Activated T-helper 2 cell treated with anti-CD3 and anti-CD28 coated beads, Interferon-gamma antibody, Interleukin-2, Interleukin-4, amounts not matched to agents 10 μg/mL and 5 μg/mL and 100 μg/mL, durations not matched to agents 14 hours and 24 hours and 36 hours (primary cell): Measurements from ENCODE around the gene RTBDN. TPM values are rescaled to one million over a fixed set of nuclear protein-coding genes. Genes with fewer than 3 reads are reported as not detected.
A peak's percentile ranks its signal among the peaks of the same experiment; 100 is the strongest.
"Not testable (repeated sequence)": the region's sequence is repeated elsewhere in the genome, so short reads cannot be mapped to it uniquely, and the experiment has no call there.

Source experiments
- DNase-seq: peaks from one replicate; pipeline ENCODE4 v3.0.0; 2021; ENCODE audit warnings: low spot score
- H3K27ac Mint-ChIP-seq: one replicate; pipeline ENCODE4 v1.8.0; 2021; ENCODE audit warnings: mixed read lengths
- H3K27me3 Mint-ChIP-seq: one replicate; pipeline ENCODE4 v1.8.0; 2021; ENCODE audit warnings: low read depth, mixed read lengths
- H3K36me3 Mint-ChIP-seq: one replicate; pipeline ENCODE4 v1.8.0; 2021; ENCODE audit warnings: low read depth, mixed read lengths
- H3K4me1 Mint-ChIP-seq: one replicate; pipeline ENCODE4 v1.8.0; 2021; ENCODE audit warnings: low read depth, mixed read lengths
- H3K4me3 Mint-ChIP-seq: one replicate; pipeline ENCODE4 v1.8.0; 2021; ENCODE audit warnings: low read depth, mild to moderate bottlenecking, moderate library complexity, mixed read lengths
- H3K9me3 Mint-ChIP-seq: one replicate; pipeline ENCODE4 v1.8.0; 2021; ENCODE audit warnings: mixed read lengths
- intact Hi-C: fragments of 100-400 bp; cut with micrococcal nuclease; formaldehyde crosslinking; loops from one replicate; pipeline ENCODE4 v1.15.1; 2023
- total RNA-seq: library from RNA; stranded (reverse); gene quantifications from 2 replicates; pipeline ENCODE4 v1.2.3, GENCODE V29; 2022

Gene RTBDN
- total RNA-seq, 1 donor from 2014 or later: not detected

DNA sequence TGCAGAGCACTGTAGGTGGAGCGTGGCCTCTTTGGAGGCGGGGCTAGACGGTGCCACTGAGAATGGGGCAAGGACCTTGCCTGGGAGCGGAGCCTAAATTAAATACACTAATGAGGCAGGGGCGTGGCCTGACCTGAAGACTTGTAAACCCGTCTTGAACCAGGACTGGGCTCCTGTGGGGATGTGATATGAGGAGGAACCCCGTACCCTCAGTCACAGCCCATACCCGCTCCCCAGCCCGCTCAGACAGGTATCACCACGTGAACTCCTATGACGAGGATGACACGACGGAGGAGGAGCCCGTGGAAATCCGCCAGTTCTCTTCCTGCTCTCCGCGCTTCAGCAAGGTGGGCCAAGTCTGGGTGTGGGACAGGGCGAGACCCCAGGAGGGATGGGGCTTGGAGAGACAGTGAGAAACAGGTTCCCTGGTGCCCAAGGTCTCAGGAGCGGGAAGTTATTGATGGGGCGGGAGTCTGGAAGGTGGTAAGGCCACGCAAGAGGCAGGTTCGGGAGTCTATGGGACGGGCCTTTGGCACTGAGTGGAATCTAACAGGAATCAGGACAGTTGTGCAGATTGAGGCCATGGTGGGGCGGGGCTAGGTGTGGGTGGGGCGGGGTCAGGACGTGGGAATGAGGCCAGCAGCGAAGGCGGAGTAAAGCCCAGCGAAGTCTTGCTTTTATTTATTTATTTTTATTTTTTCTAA lies 32.2 kb upstream of the RTBDN start:
- H3K9me3 Mint-ChIP-seq: no peaks in the 10 kb centered on the region
- H3K36me3 Mint-ChIP-seq: no peaks in the 10 kb centered on the region
- H3K27me3 Mint-ChIP-seq: no peaks in the 10 kb centered on the region
- DNase-seq: no peak
- peaks cover 9% of the 10 kb centered on the region for H3K4me1 Mint-ChIP-seq
- H3K27ac Mint-ChIP-seq: no peak overlapping the region
- intact Hi-C loops: no loop called here
- peak overlapping the region; percentile 24 for H3K4me3 Mint-ChIP-seq

DNA sequence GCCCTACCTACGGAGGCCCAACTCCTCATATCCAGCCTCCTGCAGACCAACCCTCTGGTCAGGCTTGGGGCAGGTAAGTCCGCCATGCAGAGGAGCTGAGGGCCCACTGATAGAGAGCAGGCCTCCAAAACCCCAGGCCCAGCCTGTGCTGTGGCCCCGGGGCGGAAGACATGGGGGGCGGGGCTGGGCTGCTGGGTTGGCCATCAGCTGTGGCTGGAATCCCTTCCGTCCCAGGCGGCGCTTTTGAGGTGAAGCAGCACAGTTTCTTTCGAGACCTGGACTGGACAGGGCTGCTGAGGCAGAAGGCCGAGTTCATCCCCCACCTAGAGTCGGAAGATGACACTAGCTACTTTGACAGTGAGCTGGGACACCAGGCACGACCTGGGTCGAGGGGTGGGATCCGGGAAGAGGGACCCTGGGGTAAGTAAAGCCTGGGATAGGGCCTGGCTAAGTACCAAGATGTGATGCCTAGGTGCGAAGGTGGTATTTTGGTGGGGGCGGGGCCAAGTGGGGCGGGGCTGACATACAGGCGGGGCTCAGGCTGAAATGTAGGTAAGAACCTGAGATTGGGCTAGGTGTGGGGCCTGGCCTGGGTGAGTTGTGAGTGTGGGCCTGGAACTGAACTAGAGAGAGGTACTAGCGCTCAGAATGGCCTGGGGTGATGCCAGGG lies 31.5 kb upstream of the RTBDN start:
- no peaks in the 10 kb centered on the region for H3K9me3 Mint-ChIP-seq
- no peak overlapping the region for H3K27ac Mint-ChIP-seq
- H3K4me1 Mint-ChIP-seq: peaks cover 9% of the 10 kb centered on the region
- H3K4me3 Mint-ChIP-seq: peak overlapping the region; percentile 24
- no peaks in the 10 kb centered on the region for H3K36me3 Mint-ChIP-seq
- H3K27me3 Mint-ChIP-seq: no peaks in the 10 kb centered on the region
- intact Hi-C loops: no loop called here
- DNase-seq: no peak

DNA sequence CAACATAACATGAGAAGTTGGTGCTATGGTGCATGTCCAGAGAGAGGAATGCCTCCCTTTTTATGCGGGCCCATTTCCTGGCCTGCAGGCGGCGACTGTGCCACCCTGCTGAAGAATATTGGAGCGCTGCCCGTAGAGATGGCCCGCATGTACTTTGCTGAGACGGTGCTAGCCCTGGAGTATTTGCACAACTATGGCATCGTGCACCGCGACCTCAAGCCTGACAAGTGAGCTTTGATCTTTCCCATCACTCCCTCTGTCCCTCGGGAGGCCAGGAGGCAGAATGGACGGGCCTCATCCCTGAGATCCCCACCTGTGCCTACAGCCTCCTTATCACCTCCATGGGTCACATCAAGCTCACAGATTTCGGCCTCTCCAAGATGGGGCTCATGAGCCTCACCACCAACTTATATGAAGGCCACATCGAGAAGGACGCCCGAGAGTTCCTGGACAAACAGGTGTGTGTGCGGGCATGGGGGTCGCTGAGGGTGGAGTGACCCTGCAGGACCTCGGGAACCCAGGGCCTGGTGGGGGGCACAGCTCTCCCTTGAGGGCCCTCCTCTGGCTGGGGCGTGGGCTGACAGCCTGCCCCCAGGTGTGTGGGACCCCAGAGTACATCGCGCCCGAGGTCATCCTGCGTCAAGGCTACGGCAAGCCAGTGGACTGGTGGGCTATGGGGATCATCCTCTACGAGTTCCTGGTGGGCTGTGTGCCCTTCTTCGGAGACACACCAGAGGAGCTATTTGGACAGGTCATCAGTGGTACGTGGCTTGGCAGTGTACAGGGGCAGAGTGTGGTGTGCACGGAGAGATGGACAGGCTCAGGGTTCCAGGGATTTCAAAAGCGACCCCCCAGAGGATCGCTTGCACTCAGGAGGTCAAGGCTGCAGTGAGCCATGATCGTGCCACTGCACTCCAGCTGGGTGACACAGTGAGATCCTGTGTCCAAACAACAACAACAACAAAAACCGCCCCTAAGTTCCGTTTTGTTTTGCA lies 30.6 kb upstream of the RTBDN start:
- H3K9me3 Mint-ChIP-seq: no peaks in the 10 kb centered on the region
- H3K4me3 Mint-ChIP-seq: no peak overlapping the region
- intact Hi-C loops: no loop called here

DNA sequence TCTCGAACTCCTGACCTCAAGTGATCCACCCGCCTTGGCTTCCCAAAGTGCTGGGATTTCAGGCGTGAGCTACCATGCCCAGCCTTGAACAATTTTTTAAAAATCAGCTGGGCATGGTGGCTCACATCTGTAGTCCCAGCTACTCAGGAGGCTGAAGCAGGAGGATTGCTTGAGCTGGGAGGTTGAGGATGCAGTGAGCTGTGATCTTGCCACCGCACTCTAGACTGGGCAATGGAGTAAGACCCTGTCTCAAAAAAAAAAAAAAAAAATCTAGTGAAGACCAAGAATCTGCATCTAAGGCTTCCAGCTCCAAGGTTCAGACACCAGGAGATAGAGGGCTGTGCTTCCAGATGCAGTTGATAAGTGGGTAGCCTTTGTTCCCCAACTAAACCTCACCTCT lies 29.8 kb upstream of the RTBDN start:
- no peaks in the 10 kb centered on the region for H3K9me3 Mint-ChIP-seq
- DNase-seq: no peak
- no peak overlapping the region for H3K27ac Mint-ChIP-seq
- H3K4me1 Mint-ChIP-seq: peaks cover 9% of the 10 kb centered on the region
- H3K4me3 Mint-ChIP-seq: no peak overlapping the region
- intact Hi-C loops: no loop called here
- H3K27me3 Mint-ChIP-seq: no peaks in the 10 kb centered on the region
- no peaks in the 10 kb centered on the region for H3K36me3 Mint-ChIP-seq

More for the DNA sequence above, 30.6 kb upstream of the RTBDN start:
- DNase-seq: no peak
- Mint-ChIP-seq H3K27ac (no peak overlapping the region), H3K4me1 (peaks cover 9% of the 10 kb centered on the region), H3K27me3 (no peaks in the 10 kb centered on the region), H3K36me3 (no peaks in the 10 kb centered on the region)

DNA sequence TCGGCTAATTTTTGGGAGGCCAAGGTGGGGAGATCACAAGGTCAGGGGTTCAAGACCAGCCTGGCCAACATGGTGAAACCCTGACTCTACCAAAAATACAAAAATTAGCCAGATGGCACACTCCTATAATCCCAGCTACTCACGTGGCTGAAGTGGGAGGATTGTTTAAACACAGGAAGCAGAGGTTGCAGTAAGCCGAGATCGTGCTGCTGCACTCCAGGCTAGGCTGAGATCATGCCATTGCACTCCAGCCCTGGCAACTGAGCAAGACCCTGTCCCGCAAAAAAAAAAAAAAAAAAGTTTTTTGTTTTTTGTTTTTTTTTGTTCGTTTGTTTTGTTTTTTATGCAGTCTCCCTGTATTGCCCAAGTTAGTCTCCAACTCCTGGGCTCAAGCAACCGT lies 25.2 kb upstream of the RTBDN start:
- H3K4me1 Mint-ChIP-seq: no peaks in the 10 kb centered on the region
- no peaks in the 10 kb centered on the region for H3K36me3 Mint-ChIP-seq
- no peak for DNase-seq
- H3K27me3 Mint-ChIP-seq: no peaks in the 10 kb centered on the region
- H3K27ac Mint-ChIP-seq: no peak overlapping the region
- intact Hi-C loops: no loop called here
- H3K4me3 Mint-ChIP-seq: no peak overlapping the region
- no peaks in the 10 kb centered on the region for H3K9me3 Mint-ChIP-seq

DNA sequence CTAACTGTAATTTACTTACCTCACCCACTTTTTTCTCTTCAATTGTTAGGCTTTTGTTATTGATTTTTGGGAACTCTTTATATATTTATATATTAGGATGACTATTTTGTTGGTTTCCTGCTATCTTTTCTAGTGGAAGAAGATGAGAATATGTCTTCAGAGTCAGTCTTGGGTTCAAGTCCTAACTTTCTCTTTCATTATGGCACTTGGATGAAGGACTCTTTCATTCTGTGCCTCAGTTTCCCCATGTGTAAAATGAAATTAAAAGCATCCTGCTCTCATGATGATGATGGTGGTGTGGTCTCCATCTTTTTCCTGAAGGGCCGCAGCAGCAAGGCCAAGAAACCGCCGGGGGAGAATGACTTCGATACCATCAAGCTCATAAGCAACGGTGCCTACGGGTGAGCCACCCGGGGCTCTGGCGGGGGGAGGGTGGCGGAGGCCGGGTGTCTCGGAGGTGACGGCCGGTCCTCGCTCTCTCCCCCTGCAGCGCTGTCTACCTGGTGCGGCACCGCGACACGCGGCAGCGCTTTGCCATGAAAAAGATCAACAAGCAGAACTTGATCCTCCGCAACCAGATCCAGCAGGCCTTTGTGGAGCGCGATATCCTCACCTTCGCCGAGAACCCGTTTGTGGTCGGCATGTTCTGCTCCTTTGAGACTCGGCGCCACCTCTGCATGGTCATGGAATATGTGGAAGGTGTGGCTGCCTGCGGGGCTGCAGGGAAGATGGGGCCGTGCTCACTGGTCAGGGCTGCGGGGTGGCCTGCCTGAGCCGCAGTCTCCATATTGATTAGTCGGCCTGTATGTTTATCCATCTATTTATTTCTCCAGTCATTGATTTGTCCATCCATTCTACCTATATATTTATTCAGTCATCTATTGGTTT lies 23.9 kb upstream of the RTBDN start:
- H3K27me3 Mint-ChIP-seq: no peaks in the 10 kb centered on the region
- H3K4me1 Mint-ChIP-seq: no peaks in the 10 kb centered on the region
- no peak overlapping the region for H3K4me3 Mint-ChIP-seq
- no peaks in the 10 kb centered on the region for H3K36me3 Mint-ChIP-seq
- H3K9me3 Mint-ChIP-seq: no peaks in the 10 kb centered on the region
- no peak overlapping the region for H3K27ac Mint-ChIP-seq
- intact Hi-C loops: no loop called here
- DNase-seq: no peak

DNA sequence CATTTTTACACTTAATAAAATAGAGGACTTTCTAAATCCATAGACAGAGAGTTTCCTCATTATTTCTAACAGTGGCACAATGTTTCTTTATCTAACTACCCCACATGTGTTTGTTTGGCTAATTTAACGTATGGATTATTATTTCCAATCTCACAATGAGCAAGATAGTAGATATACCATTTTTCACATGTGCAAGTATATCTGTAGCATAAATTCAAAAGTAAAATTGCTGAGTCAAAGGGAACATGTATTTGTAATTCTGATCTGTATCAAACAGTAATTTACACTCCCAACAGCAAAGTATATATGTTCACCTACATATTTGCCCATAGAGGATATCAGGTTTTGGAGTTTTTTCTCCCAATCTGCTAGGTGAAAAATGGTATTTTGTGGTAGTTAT lies 22.3 kb upstream of the RTBDN start:
- Mint-ChIP-seq H3K27me3 (no peaks in the 10 kb centered on the region), H3K36me3 (no peaks in the 10 kb centered on the region), H3K4me3 (no peak overlapping the region), H3K9me3 (no peaks in the 10 kb centered on the region), H3K4me1 (no peaks in the 10 kb centered on the region), H3K27ac (no peak overlapping the region)
- intact Hi-C loops: no loop called here
- no peak for DNase-seq

DNA sequence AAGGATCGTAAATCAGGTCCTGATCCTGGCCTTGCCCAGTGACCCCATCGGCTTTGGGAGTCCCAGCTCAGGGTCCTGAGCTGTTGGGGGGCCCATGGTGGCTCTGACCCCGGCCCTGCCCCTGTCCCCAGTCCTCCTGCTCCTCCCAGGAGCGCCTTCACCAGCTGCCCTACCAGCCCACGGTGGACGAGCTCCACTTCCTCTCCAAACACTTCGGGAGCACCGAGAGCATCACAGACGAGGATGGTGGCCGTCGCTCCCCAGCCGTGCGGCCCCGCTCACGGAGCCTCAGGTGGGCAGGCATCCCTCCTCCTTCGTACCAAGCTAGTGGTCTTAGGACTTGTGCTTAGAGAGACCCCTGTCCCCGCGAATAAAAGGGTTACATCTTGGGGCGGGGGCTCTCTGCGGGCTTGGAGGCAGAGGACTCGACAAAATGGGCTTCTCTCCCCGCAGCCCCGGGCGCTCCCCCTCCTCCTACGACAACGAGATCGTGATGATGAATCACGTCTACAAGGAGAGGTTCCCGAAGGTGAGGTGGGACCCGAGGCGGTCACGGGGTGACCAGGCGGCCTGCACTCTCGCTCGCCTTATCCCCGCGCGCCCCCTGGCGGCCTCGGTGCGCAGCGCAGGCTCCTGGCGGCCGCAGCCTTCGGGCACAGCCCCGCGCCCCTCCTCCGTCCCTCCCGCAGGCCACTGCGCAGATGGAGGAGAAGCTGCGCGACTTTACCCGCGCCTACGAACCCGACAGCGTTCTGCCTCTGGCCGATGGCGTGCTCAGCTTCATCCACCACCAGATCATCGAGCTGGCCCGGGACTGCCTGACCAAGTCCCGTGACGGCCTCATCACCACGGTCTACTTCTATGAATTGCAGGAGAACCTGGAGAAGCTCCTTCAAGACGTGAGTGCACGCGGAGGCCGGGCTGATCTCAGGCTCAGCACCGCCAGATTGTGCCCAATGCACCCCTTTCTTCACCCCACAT lies 13.1 kb upstream of the RTBDN start:
- Mint-ChIP-seq H3K4me1 (peaks cover 9% of the 10 kb centered on the region), H3K27ac (no peak overlapping the region), H3K4me3 (peak overlapping the region; percentile 65), H3K27me3 (peaks cover 10% of the 10 kb centered on the region), H3K36me3 (no peaks in the 10 kb centered on the region), H3K9me3 (no peaks in the 10 kb centered on the region)
- intact Hi-C loops: loop anchor here (1.0 to 10.0 kb wide), 4 partner anchors 81 to 293 kb away; partner anchors contain the start of genes DHPS and ZNF564
- peak; percentile 78 for DNase-seq

DNA sequence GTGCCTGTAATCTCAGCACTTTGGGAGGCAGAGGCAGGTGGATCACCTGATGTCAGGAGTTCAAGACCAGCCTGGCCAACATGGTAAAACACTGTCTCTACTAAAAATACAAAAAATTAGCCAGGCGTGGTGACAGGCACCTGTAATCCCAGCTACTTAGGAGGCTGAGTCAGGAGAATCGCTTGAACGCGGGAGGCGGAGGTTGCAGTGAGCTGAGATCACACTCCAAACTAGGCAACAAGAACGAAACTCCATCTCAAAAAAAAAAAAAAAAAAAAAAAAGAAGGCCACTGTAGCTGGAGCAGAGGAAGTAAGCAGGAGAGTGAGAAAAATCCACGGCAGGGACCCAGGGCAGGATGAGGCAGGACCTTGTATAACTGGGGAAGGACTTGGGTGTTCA lies 12.2 kb upstream of the RTBDN start:
- H3K36me3 Mint-ChIP-seq, H3K9me3 Mint-ChIP-seq, DNase-seq, H3K27ac Mint-ChIP-seq, H3K4me3 Mint-ChIP-seq: not testable (repeated sequence)
- intact Hi-C loops: loop anchor here (1.0 to 10.0 kb wide), 4 partner anchors 80 to 292 kb away; partner anchors contain the start of genes DHPS and ZNF564
- H3K4me1 Mint-ChIP-seq: peaks cover 10% of the 10 kb centered on the region
- peaks cover 13% of the 10 kb centered on the region for H3K27me3 Mint-ChIP-seq

DNA sequence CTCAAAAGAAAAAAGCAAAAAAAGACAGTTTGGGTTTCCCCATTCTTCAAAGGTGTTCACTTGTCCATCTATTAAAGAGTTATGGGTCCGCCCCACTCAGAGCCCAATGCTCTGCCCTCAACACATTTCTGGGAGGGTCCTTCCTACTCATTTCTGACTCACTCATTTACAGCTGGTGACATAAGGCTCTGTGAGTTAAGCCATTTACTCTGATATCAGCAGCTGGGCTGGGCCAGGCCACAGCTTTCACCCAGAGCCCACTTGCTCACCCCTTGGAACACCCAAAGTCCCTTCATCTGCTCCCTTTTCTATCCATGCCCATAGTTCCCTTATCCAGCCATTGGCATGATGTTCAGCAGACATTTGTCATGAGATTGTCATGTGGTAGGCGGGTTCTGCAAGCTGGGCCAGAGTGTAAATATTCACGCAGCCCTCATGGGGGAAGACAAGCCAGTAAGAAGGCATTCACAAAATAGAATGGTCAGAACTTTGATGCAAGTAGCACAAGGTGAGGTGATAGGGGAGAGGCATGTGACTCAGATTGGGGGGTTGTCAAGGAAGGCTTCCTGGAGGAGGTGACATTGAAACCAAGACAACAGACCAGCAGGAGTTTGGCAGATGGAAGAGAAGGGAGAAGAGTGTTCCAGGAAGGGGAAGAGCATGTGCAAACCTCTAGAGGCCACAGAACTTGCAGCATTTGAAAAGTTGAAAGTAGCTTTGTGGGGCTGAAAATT lies 9.8 kb upstream of the RTBDN start:
- peaks cover 33% of the 10 kb centered on the region for H3K27me3 Mint-ChIP-seq
- peaks cover 26% of the 10 kb centered on the region for H3K4me1 Mint-ChIP-seq
- H3K4me3 Mint-ChIP-seq: no peak overlapping the region
- intact Hi-C loops: loop anchor here (10.0 kb wide), 1 partner anchor 289 kb away; the partner anchor contains the start of gene ZNF564
- H3K36me3 Mint-ChIP-seq: no peaks in the 10 kb centered on the region
- DNase-seq: no peak
- H3K27ac Mint-ChIP-seq: peak overlapping the region; percentile 5
- no peaks in the 10 kb centered on the region for H3K9me3 Mint-ChIP-seq
